Superior temporal gyrus (tissue), 1 donor: ENCODE data around the gene INVS.
"Not testable (repeated sequence)": the region's sequence is repeated elsewhere in the genome, so short reads cannot be mapped to it uniquely, and the experiment has no call there.

ENCODE experiments used
- DNase-seq: peaks from one replicate; pipeline ENCODE4 v3.0.0-alpha.2; 2016; ENCODE audit errors: extremely low spot score

The INVS gene, protein sequence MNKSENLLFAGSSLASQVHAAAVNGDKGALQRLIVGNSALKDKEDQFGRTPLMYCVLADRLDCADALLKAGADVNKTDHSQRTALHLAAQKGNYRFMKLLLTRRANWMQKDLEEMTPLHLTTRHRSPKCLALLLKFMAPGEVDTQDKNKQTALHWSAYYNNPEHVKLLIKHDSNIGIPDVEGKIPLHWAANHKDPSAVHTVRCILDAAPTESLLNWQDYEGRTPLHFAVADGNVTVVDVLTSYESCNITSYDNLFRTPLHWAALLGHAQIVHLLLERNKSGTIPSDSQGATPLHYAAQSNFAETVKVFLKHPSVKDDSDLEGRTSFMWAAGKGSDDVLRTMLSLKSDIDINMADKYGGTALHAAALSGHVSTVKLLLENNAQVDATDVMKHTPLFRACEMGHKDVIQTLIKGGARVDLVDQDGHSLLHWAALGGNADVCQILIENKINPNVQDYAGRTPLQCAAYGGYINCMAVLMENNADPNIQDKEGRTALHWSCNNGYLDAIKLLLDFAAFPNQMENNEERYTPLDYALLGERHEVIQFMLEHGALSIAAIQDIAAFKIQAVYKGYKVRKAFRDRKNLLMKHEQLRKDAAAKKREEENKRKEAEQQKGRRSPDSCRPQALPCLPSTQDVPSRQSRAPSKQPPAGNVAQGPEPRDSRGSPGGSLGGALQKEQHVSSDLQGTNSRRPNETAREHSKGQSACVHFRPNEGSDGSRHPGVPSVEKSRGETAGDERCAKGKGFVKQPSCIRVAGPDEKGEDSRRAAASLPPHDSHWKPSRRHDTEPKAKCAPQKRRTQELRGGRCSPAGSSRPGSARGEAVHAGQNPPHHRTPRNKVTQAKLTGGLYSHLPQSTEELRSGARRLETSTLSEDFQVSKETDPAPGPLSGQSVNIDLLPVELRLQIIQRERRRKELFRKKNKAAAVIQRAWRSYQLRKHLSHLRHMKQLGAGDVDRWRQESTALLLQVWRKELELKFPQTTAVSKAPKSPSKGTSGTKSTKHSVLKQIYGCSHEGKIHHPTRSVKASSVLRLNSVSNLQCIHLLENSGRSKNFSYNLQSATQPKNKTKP

GRCh38 chr9:100098887-100099721 lies at the start of gene INVS, which contains the start of gene ERP44:
Gene INVS, plus strand, starts transcription at chr9:100099243. Its CDS starts 5,279 bp downstream, at chr9:100104522.
Gene ERP44, minus strand, starts transcription at chr9:100099000. Its CDS starts 160 bp downstream, at chr9:100098840.
- DNase-seq = peak; percentile 100

- no peak for DNase-seq
Measured at GRCh38 chr9:100049551-100049950, 49.5 kb upstream of the INVS start.

- no peak for DNase-seq
Measured at GRCh38 chr9:100052375-100052774, 46.7 kb upstream of the INVS start.

GRCh38 chr9:100056561-100056960 lies 42.5 kb upstream of the INVS start:
- no peak for DNase-seq

GRCh38 chr9:100057624-100058023 lies 41.4 kb upstream of the INVS start:
- DNase-seq = no peak

DNA sequence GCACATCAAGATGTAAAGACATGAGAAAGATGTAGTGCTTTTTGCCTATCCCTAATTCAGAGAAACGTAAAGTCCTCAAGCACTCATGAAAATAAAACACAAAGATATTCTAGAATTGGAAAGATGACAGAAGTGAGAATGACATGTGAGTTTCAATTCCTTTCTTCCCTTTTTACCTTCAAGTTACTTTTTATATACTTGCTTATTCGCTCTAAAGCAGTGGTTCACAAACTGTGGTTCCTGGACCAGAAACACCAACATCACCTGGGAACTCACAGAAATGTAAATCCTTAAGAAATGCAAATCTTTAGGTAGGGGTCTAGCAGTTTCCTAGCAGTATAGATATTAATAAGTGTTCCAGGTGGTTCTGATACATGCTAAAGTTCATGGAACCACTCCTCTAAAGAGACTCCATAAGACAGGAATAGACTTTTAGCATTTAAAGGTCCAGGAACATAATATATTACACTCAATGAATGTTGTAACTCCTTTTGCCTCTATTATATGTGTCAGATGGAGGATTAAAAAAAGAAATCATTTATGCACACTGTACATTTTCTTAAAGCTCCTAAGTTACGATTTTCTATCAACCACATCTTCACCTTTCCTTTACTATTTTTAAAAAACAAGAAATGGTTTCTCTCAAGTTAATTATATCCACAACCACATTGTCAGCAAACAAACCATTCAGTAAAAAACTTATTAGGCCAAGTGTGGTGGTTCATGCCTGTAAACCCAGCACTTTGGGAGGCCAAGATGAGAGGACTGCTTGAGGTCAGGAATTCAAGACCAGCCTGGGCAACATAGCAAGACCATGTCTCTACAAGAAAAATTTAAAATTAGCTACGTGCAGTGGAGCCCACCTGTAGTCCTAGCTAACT lies 40.1 kb upstream of the INVS start:
- DNase-seq = no peak

- DNase-seq = not testable (repeated sequence)
Measured at GRCh38 chr9:100062683-100063082, 36.4 kb upstream of the INVS start.

GRCh38 chr9:100063185-100063584 lies 35.9 kb upstream of the INVS start:
- no peak for DNase-seq

DNA sequence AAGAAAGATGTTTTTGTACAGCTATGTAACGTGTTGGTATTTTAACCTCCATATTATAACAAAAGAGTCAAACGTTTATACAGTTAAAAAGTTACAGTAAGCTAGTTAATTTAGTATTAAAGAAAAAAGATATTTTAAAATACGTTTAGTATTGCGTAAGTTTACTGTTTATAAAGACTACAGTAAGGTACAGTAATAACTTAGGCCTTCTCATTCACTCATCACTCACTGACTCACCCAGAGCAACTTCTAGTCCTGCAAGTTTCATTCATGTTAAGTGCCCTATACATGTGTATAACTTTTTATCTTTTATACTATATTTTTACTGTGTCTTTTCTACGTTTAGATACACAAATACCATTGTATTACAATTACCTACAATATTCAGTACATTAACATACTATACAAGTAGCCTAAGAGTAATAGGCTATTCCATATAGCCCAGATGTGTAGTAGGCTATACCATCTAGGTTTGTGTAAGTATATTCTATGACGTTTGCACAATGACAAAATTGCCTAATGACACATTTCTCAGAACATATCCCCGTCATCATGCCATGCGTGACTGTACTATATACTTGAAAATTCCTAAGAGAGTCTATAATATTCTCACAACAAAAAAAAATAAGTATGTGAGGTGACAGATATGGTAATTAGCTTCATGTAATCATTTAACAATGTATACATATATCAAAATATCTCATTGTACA lies 34.0 kb upstream of the INVS start:
- DNase-seq = no peak

DNA sequence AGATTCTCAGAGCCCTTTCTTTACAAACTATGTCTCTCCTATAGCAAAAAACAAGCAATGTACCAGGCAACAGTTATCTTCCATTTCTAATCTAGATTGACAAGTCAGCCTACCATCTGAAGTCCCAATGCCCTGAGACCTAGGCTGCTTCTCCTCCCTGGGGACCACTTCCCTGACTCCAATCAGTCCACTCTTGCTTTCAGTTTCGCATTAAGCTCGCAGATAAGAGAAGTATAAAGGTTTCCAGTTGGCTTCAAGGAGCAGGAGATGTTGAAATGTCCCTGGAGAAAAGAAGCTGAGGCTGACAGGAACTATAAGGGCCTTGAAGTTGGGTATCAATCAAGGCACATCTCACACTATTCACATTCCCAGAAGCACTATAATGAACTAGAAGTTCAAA lies 32.5 kb upstream of the INVS start:
- no peak for DNase-seq

- DNase-seq = not testable (repeated sequence)
Measured at GRCh38 chr9:100067990-100068389, 31.1 kb upstream of the INVS start.

DNA sequence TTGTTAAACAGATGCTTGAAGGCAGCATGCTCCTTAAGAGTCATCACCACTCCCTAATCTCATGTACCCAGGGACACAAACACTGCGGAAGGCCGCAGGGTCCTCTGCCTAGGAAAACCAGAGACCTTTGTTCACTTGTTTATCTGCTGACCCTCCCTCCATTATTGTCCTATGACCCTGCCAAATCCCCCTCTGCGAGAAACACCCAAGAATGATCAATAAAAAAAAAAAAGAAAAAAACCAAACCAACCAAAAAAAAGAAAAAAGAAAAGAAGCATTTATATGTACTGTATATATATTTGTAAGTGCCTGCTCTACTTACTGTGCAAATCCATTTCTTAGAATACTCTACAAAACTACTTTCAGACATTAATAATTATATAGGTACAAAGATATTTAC lies 30.0 kb upstream of the INVS start:
- DNase-seq = not testable (repeated sequence)

- DNase-seq = no peak
Measured at GRCh38 chr9:100070104-100071041, 28.7 kb upstream of the INVS start.

- DNase-seq = no peak
Measured at GRCh38 chr9:100071271-100071670, 27.8 kb upstream of the INVS start.

DNA sequence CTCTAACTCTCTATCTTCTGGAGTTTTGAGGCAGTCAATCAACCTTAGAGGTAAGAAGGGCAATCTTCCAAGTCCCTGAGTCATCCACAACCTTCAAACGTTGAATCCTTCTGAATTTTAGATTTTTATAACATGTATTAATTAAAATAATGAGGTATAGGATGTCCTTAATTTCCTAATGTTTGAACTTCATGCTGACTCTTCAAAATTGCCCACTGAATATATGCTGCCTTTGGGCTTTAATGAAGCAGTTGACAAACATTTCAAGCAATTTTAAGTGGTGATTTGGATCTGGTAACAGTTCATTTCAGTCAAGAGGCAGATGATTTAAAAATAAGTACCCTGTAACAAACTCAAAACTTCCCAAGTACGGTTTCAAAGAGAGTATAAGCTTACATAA lies 26.2 kb upstream of the INVS start:
- no peak for DNase-seq

GRCh38 chr9:100074093-100074492 lies 24.9 kb upstream of the INVS start:
- DNase-seq = no peak

- DNase-seq = no peak
Measured at GRCh38 chr9:100074989-100075388, 24.1 kb upstream of the INVS start.

DNA sequence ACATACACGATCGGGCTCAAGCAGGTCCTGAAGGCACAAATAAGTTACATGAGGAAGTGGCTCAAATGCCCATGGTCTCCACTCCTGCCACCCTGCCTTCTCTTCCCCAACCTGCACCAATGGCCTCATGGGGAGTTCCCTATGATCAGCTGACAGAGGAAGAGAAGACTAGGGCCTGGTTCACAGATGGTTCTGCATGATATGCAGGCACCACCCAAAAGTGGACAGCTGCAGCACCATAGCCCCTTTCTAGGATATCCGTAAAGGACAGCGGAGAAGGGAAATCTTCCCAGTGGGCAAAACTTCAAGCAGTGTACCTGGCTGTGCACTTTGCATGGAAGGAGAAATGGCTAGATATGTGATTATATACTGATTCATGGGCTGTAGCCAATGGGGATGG lies 22.8 kb upstream of the INVS start:
- not testable (repeated sequence) for DNase-seq

GRCh38 chr9:100082782-100083181 lies 16.3 kb upstream of the INVS start:
- DNase-seq = no peak
